GM23338 (cell line): ENCODE measurements around the gene CDC42BPB. TPM values are rescaled to one million over a fixed set of nuclear protein-coding genes. Genes with fewer than 3 reads are reported as not detected.

Experiments used
- CREB1 ChIP-seq: fragments of 250-450 bp; sonication (Bioruptor Pico); IDR thresholded peaks from 2 replicates; pipeline ENCODE4 v1.5.0; 2020; ENCODE audit warnings: low read depth, mild to moderate bottlenecking, moderate library complexity
- EZH2 ChIP-seq: fragments of 200-600 bp; sonication (generic); IDR thresholded peaks from one replicate; pipeline ENCODE4 v1.8.0; 2017; ENCODE audit warnings: antibody characterized with exemption, mild to moderate bottlenecking, low read depth; ENCODE audit not compliant: unreplicated experiment
- JUNB ChIP-seq: IDR thresholded peaks from one replicate; pipeline ENCODE4 v1.6.1; 2016; ENCODE audit warnings: antibody characterized with exemption; ENCODE audit not compliant: unreplicated experiment
- POLR2AphosphoS5 ChIP-seq: IDR thresholded peaks from 2 replicates; pipeline ENCODE4 v1.6.1; 2016; ENCODE audit warnings: antibody characterized with exemption, low read depth
- STAT1 ChIP-seq: IDR thresholded peaks from one replicate; pipeline ENCODE4 v1.6.1; 2016; ENCODE audit warnings: antibody characterized with exemption; ENCODE audit not compliant: unreplicated experiment
- ZNF331 ChIP-seq: fragments of 250-450 bp; sonication (Bioruptor Pico); IDR thresholded peaks from 2 replicates; pipeline ENCODE4 v1.5.0; 2020; ENCODE audit warnings: low read depth, mild to moderate bottlenecking, moderate library complexity
- ZNF462 ChIP-seq: fragments of 250-450 bp; sonication (Bioruptor Pico); IDR thresholded peaks from 2 replicates; pipeline ENCODE4 v1.5.0; 2020; ENCODE audit warnings: mild to moderate bottlenecking, moderate library complexity
- polyA plus RNA-seq: library from polyadenylated mRNA; unstranded; fragments of >200 nt; fragmentation: Nextera tagmentation; extraction: Ambion mirVana; gene quantifications from 2 replicates; pipeline ENCODE4 v1.2.1, GENCODE V29; 2016
- total RNA-seq: library from RNA; depleted of rRNA; stranded (reverse); fragments of >200 nt; shearing (Covaris generic); gene quantifications from 2 replicates; pipeline ENCODE4 v1.2.3, GENCODE V29; 2014
- TF ChIP-seq, protein P1 (sequence below), 2 experiments: fragments of 200-600 bp in 1 of 2; sonication (generic) in 1 of 2; conservative IDR thresholded peaks; 2 replicates each; pipeline versions ENCODE4 v1.5.1 to v1.6.1; 2016 to 2017; ENCODE audit warnings: antibody characterized with exemption in 2 of 2, low read depth in 2 of 2, mild to moderate bottlenecking in 2 of 2, moderate library complexity in 1 of 2

The CDC42BPB gene
- total and polyA plus RNA-seq, 2 experiments from 2014 or later: 12.3 to 127 TPM

- TF ChIP-seq ZNF462 (CRISPR knock-in tag) (no peak), STAT1 (no peak), JUNB (no peak), CREB1 (no peak), ZNF331 (CRISPR knock-in tag) (no peak), POLR2AphosphoS5 (no peak), EZH2 (no peak)
- TF ChIP-seq, protein P1, sequence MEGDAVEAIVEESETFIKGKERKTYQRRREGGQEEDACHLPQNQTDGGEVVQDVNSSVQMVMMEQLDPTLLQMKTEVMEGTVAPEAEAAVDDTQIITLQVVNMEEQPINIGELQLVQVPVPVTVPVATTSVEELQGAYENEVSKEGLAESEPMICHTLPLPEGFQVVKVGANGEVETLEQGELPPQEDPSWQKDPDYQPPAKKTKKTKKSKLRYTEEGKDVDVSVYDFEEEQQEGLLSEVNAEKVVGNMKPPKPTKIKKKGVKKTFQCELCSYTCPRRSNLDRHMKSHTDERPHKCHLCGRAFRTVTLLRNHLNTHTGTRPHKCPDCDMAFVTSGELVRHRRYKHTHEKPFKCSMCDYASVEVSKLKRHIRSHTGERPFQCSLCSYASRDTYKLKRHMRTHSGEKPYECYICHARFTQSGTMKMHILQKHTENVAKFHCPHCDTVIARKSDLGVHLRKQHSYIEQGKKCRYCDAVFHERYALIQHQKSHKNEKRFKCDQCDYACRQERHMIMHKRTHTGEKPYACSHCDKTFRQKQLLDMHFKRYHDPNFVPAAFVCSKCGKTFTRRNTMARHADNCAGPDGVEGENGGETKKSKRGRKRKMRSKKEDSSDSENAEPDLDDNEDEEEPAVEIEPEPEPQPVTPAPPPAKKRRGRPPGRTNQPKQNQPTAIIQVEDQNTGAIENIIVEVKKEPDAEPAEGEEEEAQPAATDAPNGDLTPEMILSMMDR (conservative IDR thresholded peaks at IDR 0.05; ENCODE audit: low read depth in 2 of 2): no peak
Observed at GRCh38 chr14:103043257-103044015, 13.9 kb downstream of the CDC42BPB start (continued).
